Aorta (tissue), 4 donors: ENCODE results near the gene GORASP1. TPM values are rescaled to one million over a fixed set of nuclear protein-coding genes. Genes with fewer than 3 reads are reported as not detected.

Source experiments
- microRNA-seq, 2 donors: library from miRNA; unstranded; fragments of <30 nt; microRNA quantifications; one replicate each; pipeline ENCODE4 v1.2.0, GENCODE V29; 2020
- polyA plus RNA-seq, 2 donors: library from polyadenylated mRNA; stranded (reverse); fragments of 200-250 nt; gene quantifications; one replicate each; pipeline ENCODE4 v1.2.3, GENCODE V29; 2013
- total RNA-seq, 2 donors: library from RNA; stranded (reverse); fragmentation: NEBNext Ultra II Directional; extraction: Animal tissue kit (Norgen Biotek cat#: 25700); gene quantifications; one replicate each; pipeline ENCODE4 v1.2.1, GENCODE V29; 2021
- donor health status: healthy with polysubstance abuse.
- donor health status: Bipolar disorder and iron deficiency.
- donor health status: DM: no; HTN: no; CAD: no.
- donor health status: DM: yes; HTN: yes; CAD: no.

GORASP1 gene
- total and polyA plus RNA-seq, 4 donors = 14.7 to 66.3 (median 57.2) TPM

Small RNAs within 50 kb of the gene (microRNA-seq; reads per million reads assigned to microRNA genes)
- gene MIR6822 = 0 reads per million in 2 donors

Other genes starting within 250 kb of the GORASP1 start
- gene SCN11A, start 55.7 kb downstream of the GORASP1 start, total RNA-seq = under 1 TPM; 0.16 to 0.93 TPM
- gene SCN11A, start 55.7 kb downstream of the GORASP1 start, polyA plus RNA-seq = not detected
- 10 to 100 TPM; 27.0 to 39.3 TPM for gene WDR48, start 55.6 kb downstream of the GORASP1 start, total RNA-seq
- 10 to 100 TPM; 17.3 to 29.7 TPM for gene WDR48, start 55.6 kb downstream of the GORASP1 start, polyA plus RNA-seq
- 10 to 100 TPM in 1 of 2 donors, 1 to 10 TPM in 1; 3.6 to 11.6 TPM for gene TTC21A, start 53 bp upstream of the GORASP1 start, total RNA-seq
- 10 to 100 TPM in 1 of 2 donors, 1 to 10 TPM in 1; 1.8 to 15.0 TPM for gene TTC21A, start 53 bp upstream of the GORASP1 start, polyA plus RNA-seq
- gene CSRNP1, start 46.0 kb upstream of the GORASP1 start, total RNA-seq = 100 to 1,000 TPM in 1 of 2 donors, 10 to 100 TPM in 1; 41.9 to 117 TPM
- 10 to 100 TPM; 15.8 to 27.3 TPM for gene CSRNP1, start 46.0 kb upstream of the GORASP1 start, polyA plus RNA-seq
- gene XIRP1, start 85.0 kb upstream of the GORASP1 start, total RNA-seq = under 1 TPM in 1 of 2 donors, not detected in 1; 0.19 TPM
- gene XIRP1, start 85.0 kb upstream of the GORASP1 start, polyA plus RNA-seq = under 1 TPM; 0.13 to 0.75 TPM
- gene CX3CR1, start 172.4 kb upstream of the GORASP1 start, total RNA-seq = 1 to 10 TPM in 1 of 2 donors, under 1 TPM in 1; 0.94 to 6.5 TPM
- gene CX3CR1, start 172.4 kb upstream of the GORASP1 start, polyA plus RNA-seq = under 1 TPM; 0.18 to 0.50 TPM
- gene CCR8, start 222.1 kb upstream of the GORASP1 start, total RNA-seq = not detected
- gene CCR8, start 222.1 kb upstream of the GORASP1 start, polyA plus RNA-seq = not detected